ENCODE measurements around the gene F5. TPM values are rescaled to one million over a fixed set of nuclear protein-coding genes. Genes with fewer than 3 reads are reported as not detected.

Gene F5
- total RNA-seq, 2 donors from 2014 or later: 90.3 to 93.5 TPM

Other genes starting within 250 kb of the F5 start
- gene NME7, start 218.7 kb downstream of the F5 start, total RNA-seq: 10 to 100 TPM; 13.0 TPM
- 1 to 10 TPM; 6.1 to 9.8 TPM for gene BLZF1, start 218.3 kb downstream of the F5 start, total RNA-seq
- under 1 TPM in 1 of 2 donors, not detected in 1; 0.30 TPM for gene CCDC181, start 159.0 kb downstream of the F5 start, total RNA-seq
- gene SLC19A2, start 100.5 kb downstream of the F5 start, total RNA-seq: 1 to 10 TPM; 4.0 to 6.5 TPM
- 1 to 10 TPM; 1.5 to 2.0 TPM for gene SELP, start 43.6 kb upstream of the F5 start, total RNA-seq
- gene SELL, start 125.1 kb upstream of the F5 start, total RNA-seq: 100 to 1,000 TPM; 317 to 341 TPM
- gene SELE, start 147.6 kb upstream of the F5 start, total RNA-seq: not detected
- 10 to 100 TPM in 1 of 2 donors, 1 to 10 TPM in 1; 8.8 to 14.4 TPM for gene METTL18, start 208.4 kb upstream of the F5 start, total RNA-seq

Measured in activated naive CD4-positive, alpha-beta T cell treated with anti-CD3 and anti-CD28 coated beads, Interleukin-2, amount 50 U/mL, for 72 hours (primary cell).